Measurements from ENCODE around the gene CDH24. TPM values are rescaled to one million over a fixed set of nuclear protein-coding genes. Genes with fewer than 3 reads are reported as not detected.

CDH24 gene
- total and polyA plus RNA-seq, 2 donors (not counting 1 experiment from before 2014, with no cell fraction given), result 0.96 to 1.0 TPM

- peaks cover 33% of the 10 kb centered on the region for H3K4me1 Mint-ChIP-seq
- H3K9me3 Mint-ChIP-seq (ENCODE audit: insufficient read depth), result no peaks in the 10 kb centered on the region
- Histone ChIP-seq H3K4me2 (replicated peaks; ENCODE audit: low read depth, low read length, poor library complexity, severe bottlenecking) (peak overlapping the region; percentile 85), H3K36me3 (replicated peaks in 1 of 2; ENCODE audit: control extremely low read depth in 1 of 2, control insufficient read depth in 1 of 2, extremely low read depth in 1 of 2, insufficient read depth in 2 of 2, low read length in 1 of 2) (peaks cover 10 to 57% of the 10 kb centered on the region in 2 experiments), H3K4me3 (ENCODE audit: control extremely low read depth in 1 of 5, extremely low read depth in 1 of 5, insufficient read depth in 1 of 5, low read depth in 2 of 5, low read length in 4 of 5) (peak overlapping the region; percentile 72 to 99 (median 94)), H3K27me3 (replicated peaks in 1 of 4; ENCODE audit: control extremely low read depth in 1 of 4, control insufficient read depth in 3 of 4, insufficient read depth in 4 of 4, low read length in 3 of 4) (no peaks in the 10 kb centered on the region), H3K79me2 (ENCODE audit: control insufficient read depth, insufficient read depth, low read length) (peaks cover 93% of the 10 kb centered on the region), H3K9me3 (ENCODE audit: control extremely low read depth in 1 of 3, control insufficient read depth in 2 of 3, insufficient read depth in 1 of 3, low read length in 2 of 3) (no peaks in the 10 kb centered on the region), H3K9ac (ENCODE audit: low read length) (peak overlapping the region; percentile 83), H2AFZ (ENCODE audit: insufficient read depth, low read depth, low read length, poor library complexity, severe bottlenecking) (peak overlapping the region; percentile 86), H4K20me1 (ENCODE audit: control insufficient read depth, insufficient read depth, low read length, poor library complexity, severe bottlenecking) (peaks cover 50% of the 10 kb centered on the region), H3K27ac (ENCODE audit: low read length in 2 of 2) (peak overlapping the region; percentile 92 to 97), H3K4me1 (ENCODE audit: control insufficient read depth in 2 of 2, insufficient read depth in 2 of 2, low read length in 2 of 2) (peaks cover 20 to 24% of the 10 kb centered on the region in 2 donors)
- H3K27me3 Mint-ChIP-seq, result no peaks in the 10 kb centered on the region
- ChIA-PET CTCF (interaction anchor here (0.6 to 2.9 kb wide), 22 partner anchors 10 to 537 kb away, joined by 3 to 30 read pairs (median 4); partner anchors contain the start of genes PABPN1 and PPP1R3E), POLR2A (interaction anchor here (0.7 to 2.0 kb wide), 8 partner anchors 25 to 1020 kb away, joined by 3 to 20 read pairs (median 6); partner anchors contain the start of genes DCAF11, PABPN1 and PPP1R3E)
- WGBS (ENCODE audit: insufficient coverage), result 2% methylated on average over 8 of the region's 14 CpGs
- no peak overlapping the region for H3K27ac Mint-ChIP-seq
- DNase-seq, result no peak
- intact Hi-C loops (cut with micrococcal nuclease), result loop anchor here (2.0 to 10.0 kb wide), 6 partner anchors 17 to 1829 kb away; partner anchors contain the start of genes CDH24, EMC9, HNRNPC and PSME2
- ATAC-seq (ENCODE audit: low read depth), result no peak
- TF ChIP-seq CTCF (IDR thresholded peaks at IDR 0.05), result peak; percentile 28
- no peak for TF ChIP-seq EZH2 (IDR thresholded peaks at IDR 0.05; ENCODE audit: borderline replicate concordance, insufficient read depth, low read depth, low read length, poor library complexity, severe bottlenecking)
- no peak overlapping the region for H3K4me3 Mint-ChIP-seq
These were observed 36.8 kb upstream of the CDH24 start for GRCh38 chr14:23093991-23094665.

DNA sequence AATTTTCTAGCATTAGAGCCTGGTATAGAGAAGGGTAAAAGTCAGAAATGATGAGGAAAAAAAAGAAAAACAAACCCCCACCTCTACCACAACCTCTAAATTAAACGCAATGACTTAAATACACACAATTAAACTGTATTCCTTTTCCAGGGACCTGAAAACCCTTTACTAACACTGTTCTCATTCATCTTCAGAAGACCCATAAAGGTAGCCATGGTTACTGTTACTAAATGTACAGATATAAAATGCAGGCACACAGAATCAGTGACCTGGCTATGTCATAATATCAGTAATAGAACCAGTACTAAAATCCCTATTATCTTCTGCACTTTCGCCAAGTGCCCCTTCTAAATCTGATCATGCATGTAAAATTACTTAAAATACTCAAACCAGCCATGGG is 36.2 kb upstream of the CDH24 start:
- ChIA-PET CTCF (interaction anchor here (0.6 to 2.9 kb wide), 7 partner anchors 12 to 35 kb away, joined by 3 to 30 read pairs (median 7); no protein-coding TSS in a partner anchor), POLR2A (no interaction called here)
- DNase-seq, result no peak
- peaks cover 92% of the 10 kb centered on the region for H3K79me2 ChIP-seq (ENCODE audit: control insufficient read depth, insufficient read depth, low read length)
- WGBS (ENCODE audit: insufficient coverage), result 45% methylated on average over 1 of the region's 2 CpGs
- H3K27ac ChIP-seq (ENCODE audit: low read length in 2 of 2), result no peak overlapping the region
- peak overlapping the region; percentile 59 for H3K4me3 Mint-ChIP-seq
- peaks cover 20 to 24% of the 10 kb centered on the region in 2 donors for H3K4me1 ChIP-seq (ENCODE audit: control insufficient read depth in 2 of 2, insufficient read depth in 2 of 2, low read length in 2 of 2)
- peaks cover 9 to 57% of the 10 kb centered on the region in 2 experiments for H3K36me3 ChIP-seq (replicated peaks in 1 of 2; ENCODE audit: control extremely low read depth in 1 of 2, control insufficient read depth in 1 of 2, extremely low read depth in 1 of 2, insufficient read depth in 2 of 2, low read length in 1 of 2)
- H3K9ac ChIP-seq (ENCODE audit: low read length), result peak overlapping the region; percentile 83
- no peaks in the 10 kb centered on the region for H3K9me3 Mint-ChIP-seq (ENCODE audit: insufficient read depth)
- H3K9me3 ChIP-seq (ENCODE audit: control extremely low read depth in 1 of 3, control insufficient read depth in 2 of 3, insufficient read depth in 1 of 3, low read length in 2 of 3), result no peaks in the 10 kb centered on the region
- no peak overlapping the region for H3K27ac Mint-ChIP-seq
- ATAC-seq (ENCODE audit: low read depth), result no peak
- TF ChIP-seq EZH2 (IDR thresholded peaks at IDR 0.05; ENCODE audit: borderline replicate concordance, insufficient read depth, low read depth, low read length, poor library complexity, severe bottlenecking) (no peak), CTCF (IDR thresholded peaks at IDR 0.05) (no peak)
- peak overlapping the region; percentile 72 to 99 (median 94) for H3K4me3 ChIP-seq (ENCODE audit: control extremely low read depth in 1 of 5, extremely low read depth in 1 of 5, insufficient read depth in 1 of 5, low read depth in 2 of 5, low read length in 4 of 5)
- H3K4me1 Mint-ChIP-seq, result peaks cover 33% of the 10 kb centered on the region
- peaks cover 56% of the 10 kb centered on the region for H4K20me1 ChIP-seq (ENCODE audit: control insufficient read depth, insufficient read depth, low read length, poor library complexity, severe bottlenecking)
- H3K4me2 ChIP-seq (replicated peaks; ENCODE audit: low read depth, low read length, poor library complexity, severe bottlenecking), result peak overlapping the region; percentile 85
- H2AFZ ChIP-seq (ENCODE audit: insufficient read depth, low read depth, low read length, poor library complexity, severe bottlenecking), result no peak overlapping the region
- no peaks in the 10 kb centered on the region for H3K27me3 Mint-ChIP-seq
- intact Hi-C loops (cut with micrococcal nuclease), result loop anchor here (5.0 to 10.0 kb wide), 5 partner anchors 36 to 1829 kb away; partner anchors contain the start of genes CDH24, EMC9, HNRNPC and PSME2
- H3K27me3 ChIP-seq (replicated peaks in 1 of 4; ENCODE audit: control extremely low read depth in 1 of 4, control insufficient read depth in 3 of 4, insufficient read depth in 4 of 4, low read length in 3 of 4), result no peaks in the 10 kb centered on the region

Measured in B cell (primary cell).